ENCODE results near the gene RRP8.

RRP8 gene

DNA sequence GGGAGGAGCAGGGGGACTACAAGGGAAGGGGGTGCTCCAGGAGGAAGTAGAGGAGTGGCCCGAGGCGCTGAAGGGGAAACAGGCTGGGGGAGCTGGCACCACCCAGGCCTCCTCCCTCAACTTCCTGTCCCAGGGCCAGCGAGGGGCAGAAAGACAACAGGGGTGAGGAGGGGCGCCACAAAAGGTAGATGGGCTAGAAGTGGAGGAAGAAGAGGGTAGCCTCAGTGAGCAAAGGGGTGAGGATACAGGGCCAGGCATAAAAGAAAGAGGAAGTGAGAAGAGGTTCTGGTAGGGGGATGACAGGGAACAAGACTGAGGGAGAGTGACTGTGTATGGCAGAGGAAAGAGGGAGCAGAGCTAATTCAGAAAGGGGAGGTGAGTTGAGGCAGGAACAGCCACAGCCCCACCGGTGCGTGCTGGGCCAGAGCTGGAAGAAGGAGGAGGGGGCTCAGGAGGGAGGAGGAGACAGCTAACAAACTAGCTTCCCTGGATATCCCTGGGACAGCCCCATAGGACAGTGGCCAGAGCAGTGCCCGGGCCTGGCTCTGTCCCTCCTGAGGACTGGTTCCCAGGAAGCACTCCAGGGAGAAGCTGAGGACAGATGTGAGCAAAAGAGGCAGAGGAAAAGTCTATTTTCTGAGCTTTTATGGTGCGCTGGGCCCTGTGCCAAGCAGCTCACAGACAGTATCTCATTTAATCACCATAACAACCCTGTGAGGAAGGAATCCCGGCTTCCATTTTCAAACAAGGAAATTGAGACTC is 43.7 kb upstream of the RRP8 start:
- H3K27ac ChIP-seq: no peak overlapping the region
- TF ChIP-seq, protein P1, sequence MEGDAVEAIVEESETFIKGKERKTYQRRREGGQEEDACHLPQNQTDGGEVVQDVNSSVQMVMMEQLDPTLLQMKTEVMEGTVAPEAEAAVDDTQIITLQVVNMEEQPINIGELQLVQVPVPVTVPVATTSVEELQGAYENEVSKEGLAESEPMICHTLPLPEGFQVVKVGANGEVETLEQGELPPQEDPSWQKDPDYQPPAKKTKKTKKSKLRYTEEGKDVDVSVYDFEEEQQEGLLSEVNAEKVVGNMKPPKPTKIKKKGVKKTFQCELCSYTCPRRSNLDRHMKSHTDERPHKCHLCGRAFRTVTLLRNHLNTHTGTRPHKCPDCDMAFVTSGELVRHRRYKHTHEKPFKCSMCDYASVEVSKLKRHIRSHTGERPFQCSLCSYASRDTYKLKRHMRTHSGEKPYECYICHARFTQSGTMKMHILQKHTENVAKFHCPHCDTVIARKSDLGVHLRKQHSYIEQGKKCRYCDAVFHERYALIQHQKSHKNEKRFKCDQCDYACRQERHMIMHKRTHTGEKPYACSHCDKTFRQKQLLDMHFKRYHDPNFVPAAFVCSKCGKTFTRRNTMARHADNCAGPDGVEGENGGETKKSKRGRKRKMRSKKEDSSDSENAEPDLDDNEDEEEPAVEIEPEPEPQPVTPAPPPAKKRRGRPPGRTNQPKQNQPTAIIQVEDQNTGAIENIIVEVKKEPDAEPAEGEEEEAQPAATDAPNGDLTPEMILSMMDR (conservative IDR thresholded peaks at IDR 0.05): no peak

DNA sequence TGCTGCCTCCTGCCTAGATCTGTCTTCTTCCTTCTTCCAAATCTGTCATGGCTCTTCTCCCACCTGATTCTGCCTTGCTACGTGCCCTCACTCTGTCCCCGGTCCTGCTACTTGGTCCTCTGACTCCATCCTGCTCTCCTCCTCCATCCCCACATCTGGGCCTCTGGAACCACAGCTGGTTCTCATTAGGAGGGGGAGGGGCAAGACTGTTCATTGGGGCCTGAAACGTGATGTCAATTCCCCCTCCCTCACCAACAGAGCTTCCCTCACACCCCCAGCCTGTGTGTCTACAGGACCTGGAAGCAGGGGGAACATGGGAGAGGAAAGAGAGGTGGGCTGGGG is 43.1 kb upstream of the RRP8 start:
- H3K27ac ChIP-seq: no peak overlapping the region
- TF ChIP-seq, protein P1 (conservative IDR thresholded peaks at IDR 0.05): no peak

DNA sequence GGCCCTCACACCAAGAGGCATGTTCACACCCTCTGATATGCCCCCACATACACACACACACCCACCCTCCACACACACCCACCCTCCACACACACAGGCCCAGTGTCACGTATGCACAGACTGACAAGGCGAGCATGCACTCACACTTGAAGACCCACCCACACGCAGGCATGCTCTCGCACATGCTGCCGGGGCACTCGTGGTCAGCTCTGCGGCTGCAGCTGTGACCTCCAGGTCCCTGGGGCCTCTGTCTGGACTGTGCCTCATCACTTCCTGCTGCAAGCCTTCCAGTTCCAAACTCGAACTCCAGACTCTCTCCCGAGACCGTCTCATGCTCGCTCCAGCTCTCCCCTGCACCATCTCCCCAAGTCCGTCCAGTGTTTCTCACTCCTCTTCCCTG is 42.7 kb upstream of the RRP8 start:
- H3K27ac ChIP-seq: no peak overlapping the region
- TF ChIP-seq, protein P1 (conservative IDR thresholded peaks at IDR 0.05): no peak

DNA sequence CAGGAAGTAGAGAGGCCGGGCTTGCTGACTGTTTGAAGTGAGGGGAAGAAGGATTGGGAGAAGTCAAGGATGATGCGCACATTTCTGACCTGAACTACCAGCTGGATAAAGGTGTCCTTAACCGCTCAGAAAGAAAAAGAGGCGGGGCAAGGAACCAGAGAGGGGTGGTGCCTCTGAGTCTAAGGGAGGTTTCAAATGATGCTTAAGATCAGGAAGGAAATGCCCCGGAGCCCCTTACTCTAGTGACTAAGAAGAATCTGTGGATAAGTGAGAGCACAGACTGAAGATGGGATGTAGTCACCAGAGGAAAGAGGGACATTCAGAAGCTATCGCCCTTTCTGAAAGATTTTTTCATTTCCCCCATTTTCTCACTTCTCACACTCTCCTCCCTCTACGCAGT is 39.5 kb upstream of the RRP8 start:
- TF ChIP-seq, protein P1 (conservative IDR thresholded peaks at IDR 0.05): no peak
- H3K27ac ChIP-seq: no peak overlapping the region

DNA sequence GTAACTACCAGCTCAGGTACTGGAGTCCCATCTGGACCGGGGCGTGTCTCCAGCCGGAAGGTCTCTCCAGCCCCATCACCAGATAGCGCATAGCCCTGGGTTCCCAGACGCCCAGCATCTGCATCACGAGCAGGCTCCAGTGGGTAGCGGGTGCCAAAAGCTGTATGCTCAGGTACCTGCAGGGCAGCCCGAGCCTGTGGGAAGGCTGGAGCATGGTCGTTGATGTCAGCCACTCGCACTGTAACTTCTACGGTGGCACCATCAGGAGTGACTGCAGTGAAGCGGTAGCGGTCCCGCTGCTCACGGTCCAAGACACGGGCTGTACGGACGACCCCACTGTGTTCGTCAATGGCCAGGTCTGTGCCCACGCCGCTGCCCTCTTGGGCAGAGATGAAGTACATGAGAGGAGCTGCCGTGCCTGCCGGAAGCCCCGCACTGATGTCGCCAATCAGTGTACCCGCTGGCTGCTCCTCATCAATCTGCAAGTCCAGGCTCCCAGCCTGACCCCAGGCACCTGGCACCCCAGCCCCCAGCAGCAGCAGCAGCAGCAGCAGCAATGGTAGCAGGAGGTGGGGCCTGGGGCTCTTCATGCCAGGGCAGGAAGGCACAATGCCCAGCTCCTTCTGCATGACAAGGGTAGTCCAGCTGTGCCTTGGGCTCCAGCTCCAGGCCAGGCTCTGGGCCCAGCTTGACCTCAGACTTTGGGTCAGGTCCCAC is 37.7 kb upstream of the RRP8 start:
- no peak overlapping the region for H3K27ac ChIP-seq
- TF ChIP-seq, protein P1 (conservative IDR thresholded peaks at IDR 0.05): no peak

DNA sequence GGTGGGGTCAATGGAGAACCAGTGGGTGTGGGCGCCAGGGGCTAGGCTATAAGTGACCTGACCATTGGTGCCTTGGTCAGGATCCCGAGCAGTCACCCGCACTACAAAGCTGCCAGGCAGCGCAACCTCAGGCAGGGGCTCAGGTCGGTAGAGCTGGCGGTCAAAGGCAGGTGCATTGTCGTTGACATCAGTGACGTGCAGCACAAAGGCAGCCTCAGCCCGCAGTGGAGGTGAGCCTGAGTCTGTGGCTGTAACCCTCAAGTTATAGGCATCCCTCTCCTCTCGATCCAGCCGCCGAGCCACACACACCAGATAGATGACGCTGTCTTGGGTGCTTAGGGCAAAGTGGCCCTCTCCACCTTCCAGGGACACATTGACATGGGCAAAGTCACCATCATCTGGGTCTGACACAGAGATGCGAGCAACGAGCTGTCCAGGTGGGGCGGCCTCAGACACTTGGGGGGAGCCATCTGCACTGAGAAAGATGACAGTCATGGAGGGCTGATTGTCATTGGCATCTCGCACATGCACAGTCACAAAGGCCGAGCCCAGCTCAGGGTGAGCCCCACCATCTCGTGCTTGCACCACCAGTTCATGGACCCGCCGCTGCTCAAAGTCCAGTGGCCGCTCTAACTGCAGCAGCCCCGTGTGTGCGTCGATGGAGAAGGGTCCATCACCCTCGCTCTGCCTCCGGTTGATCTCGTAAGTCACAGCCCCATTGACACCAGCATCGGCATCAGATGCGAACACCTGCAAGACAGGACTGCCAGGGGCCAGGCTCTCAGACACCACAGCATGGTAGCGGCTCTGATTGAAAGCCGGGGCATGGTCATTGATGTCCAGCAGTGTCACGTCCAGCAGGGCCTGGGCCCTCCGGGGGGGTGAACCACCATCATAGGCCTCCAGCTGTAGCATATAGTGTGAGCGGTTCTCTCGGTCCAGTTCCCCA is 36.9 kb upstream of the RRP8 start:
- no peak overlapping the region for H3K27ac ChIP-seq
- TF ChIP-seq, protein P1 (conservative IDR thresholded peaks at IDR 0.05): no peak

DNA sequence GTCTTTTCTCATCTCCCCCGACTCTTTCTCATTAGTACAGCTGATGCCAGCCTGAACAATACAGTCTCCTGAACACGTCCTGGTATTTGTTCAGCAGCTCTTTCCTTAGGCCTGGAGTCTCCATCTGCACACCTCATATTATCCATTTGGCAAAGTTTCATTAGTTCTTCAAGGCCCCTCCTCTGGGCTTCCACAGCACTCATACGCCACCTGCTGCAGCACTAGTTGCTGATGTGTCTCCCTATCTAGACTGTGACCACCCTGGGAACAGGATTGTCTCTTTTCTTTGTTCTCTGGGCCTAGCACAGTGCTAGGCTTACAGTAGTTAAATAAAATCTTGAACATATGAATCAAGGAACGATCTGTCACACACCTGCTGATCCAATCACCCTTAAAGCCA is 35.0 kb upstream of the RRP8 start:
- no peak overlapping the region for H3K27ac ChIP-seq

More for the DNA sequence above, 35.0 kb upstream of the RRP8 start:
- TF ChIP-seq, protein P1 (conservative IDR thresholded peaks at IDR 0.05): no peak
